ENCODE measurements around the gene GRK5. TPM values are rescaled to one million over a fixed set of nuclear protein-coding genes. Genes with fewer than 3 reads are reported as not detected.

The GRK5 gene
- total RNA-seq, 1 experiment from 2014 or later: 1.2 TPM

DNA sequence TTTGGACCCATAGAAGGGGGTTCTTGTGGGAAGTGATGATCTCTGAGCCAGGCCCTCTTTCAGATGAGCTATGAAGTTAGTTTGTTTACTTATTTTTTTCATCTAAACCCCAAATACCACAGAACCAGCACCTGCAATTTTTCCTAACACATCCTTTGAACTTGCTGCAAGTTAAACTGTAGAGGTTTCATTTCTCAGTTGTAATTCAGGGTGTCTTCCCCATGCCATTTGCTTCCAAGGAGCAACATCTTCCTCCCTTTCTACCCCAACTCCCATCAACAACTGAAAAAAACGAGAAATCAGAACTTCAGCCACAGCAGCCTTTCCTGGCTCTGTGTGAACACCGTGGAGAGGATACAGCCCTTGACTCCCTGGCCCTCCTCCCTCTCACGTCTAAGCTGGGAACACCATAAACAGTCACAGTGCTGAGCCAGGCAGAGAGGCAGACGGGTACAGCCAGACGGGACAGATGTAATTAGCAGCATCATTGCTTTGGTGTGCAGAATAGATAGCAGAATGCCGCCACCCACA, 271.5 kb downstream of the GRK5 start:
- Histone ChIP-seq H3K4me2 (ENCODE audit: insufficient read depth, insufficient read length, low read length) (no peak overlapping the region), H2BK12ac (ENCODE audit: insufficient read length, low read depth, low read length) (no peak overlapping the region), H2BK5ac (ENCODE audit: insufficient read length, low read length) (no peak overlapping the region), H3K56ac (ENCODE audit: insufficient read length, low read depth, low read length) (no peak overlapping the region), H3K27ac (ENCODE audit: insufficient read length, low read depth, low read length) (no peak overlapping the region), H2BK20ac (ENCODE audit: low read depth, low read length, poor library complexity, severe bottlenecking) (no peak overlapping the region), H2BK15ac (ENCODE audit: low read depth, low read length) (no peak overlapping the region), H4K91ac (ENCODE audit: insufficient read length, low read depth, low read length) (no peak overlapping the region), H3K4me1 (ENCODE audit: insufficient read depth, low read length) (no peaks in the 10 kb centered on the region; the same call in 1 of the 2 replicates), H2AK5ac (ENCODE audit: insufficient read length, low read length) (no peak overlapping the region), H3K14ac (ENCODE audit: insufficient read depth, low read length) (no peak overlapping the region), H3T11ph (ENCODE audit: low read length) (no peak overlapping the region), H4K8ac (replicated peaks; ENCODE audit: insufficient read length, low read depth, low read length) (no peak overlapping the region), H3K4ac (ENCODE audit: low read depth, low read length) (no peak overlapping the region), H3K18ac (ENCODE audit: insufficient read length, low read depth, low read length) (no peak overlapping the region), H3K9me3 (ENCODE audit: control insufficient read depth, low read depth, low read length) (no peaks in the 10 kb centered on the region), H3K79me1 (ENCODE audit: insufficient read depth, low read depth, low read length, poor library complexity, severe bottlenecking) (no peaks in the 10 kb centered on the region), H3K79me2 (ENCODE audit: insufficient read depth, low read length) (no peaks in the 10 kb centered on the region), H3K23me2 (ENCODE audit: insufficient read length, low read depth, low read length, poor library complexity, severe bottlenecking) (no peaks in the 10 kb centered on the region), H2AFZ (ENCODE audit: low read length) (no peak overlapping the region), H3K27me3 (ENCODE audit: insufficient read depth, low read length) (peaks cover 43% of the 10 kb centered on the region), H3K9ac (ENCODE audit: extremely low read depth, insufficient read length, low read length) (no peak overlapping the region), H2BK120ac (ENCODE audit: low read depth, low read length, poor library complexity, severe bottlenecking) (no peak overlapping the region), H4K20me1 (ENCODE audit: control insufficient read depth, insufficient read depth, insufficient read length) (no peaks in the 10 kb centered on the region), H3K23ac (ENCODE audit: insufficient read length, low read depth, low read length) (no peak overlapping the region), H4K5ac (ENCODE audit: insufficient read length, low read depth, low read length) (no peak overlapping the region)
- H3K4me3 Mint-ChIP-seq: no peak overlapping the region; a peak in 1 of 5 replicates
- TF ChIP-seq, protein P1, sequence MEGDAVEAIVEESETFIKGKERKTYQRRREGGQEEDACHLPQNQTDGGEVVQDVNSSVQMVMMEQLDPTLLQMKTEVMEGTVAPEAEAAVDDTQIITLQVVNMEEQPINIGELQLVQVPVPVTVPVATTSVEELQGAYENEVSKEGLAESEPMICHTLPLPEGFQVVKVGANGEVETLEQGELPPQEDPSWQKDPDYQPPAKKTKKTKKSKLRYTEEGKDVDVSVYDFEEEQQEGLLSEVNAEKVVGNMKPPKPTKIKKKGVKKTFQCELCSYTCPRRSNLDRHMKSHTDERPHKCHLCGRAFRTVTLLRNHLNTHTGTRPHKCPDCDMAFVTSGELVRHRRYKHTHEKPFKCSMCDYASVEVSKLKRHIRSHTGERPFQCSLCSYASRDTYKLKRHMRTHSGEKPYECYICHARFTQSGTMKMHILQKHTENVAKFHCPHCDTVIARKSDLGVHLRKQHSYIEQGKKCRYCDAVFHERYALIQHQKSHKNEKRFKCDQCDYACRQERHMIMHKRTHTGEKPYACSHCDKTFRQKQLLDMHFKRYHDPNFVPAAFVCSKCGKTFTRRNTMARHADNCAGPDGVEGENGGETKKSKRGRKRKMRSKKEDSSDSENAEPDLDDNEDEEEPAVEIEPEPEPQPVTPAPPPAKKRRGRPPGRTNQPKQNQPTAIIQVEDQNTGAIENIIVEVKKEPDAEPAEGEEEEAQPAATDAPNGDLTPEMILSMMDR (conservative IDR thresholded peaks at IDR 0.05): no peak
- H3K27me3 Mint-ChIP-seq (ENCODE audit: low read depth): peaks cover 97% of the 10 kb centered on the region
- no peak overlapping the region for H3K27ac Mint-ChIP-seq
- H3K36me3 Mint-ChIP-seq (ENCODE audit: insufficient read depth in 1 of 3, low read depth in 3 of 3): no peaks in the 10 kb centered on the region; a peak in 1 of 7 replicates
- peaks cover 10 to 24% of the 10 kb centered on the region in 2 experiments for H3K4me1 Mint-ChIP-seq
- H3K9me3 Mint-ChIP-seq: peaks cover 2% of the 10 kb centered on the region in 2 experiments; a peak in 3 of 5 replicates
- no peak for DNase-seq
- no CpG with 5 or more reads among the region's 6 CpGs for WGBS (ENCODE audit: extremely low coverage, insufficient read length, low lambda C conversion rate)

Measured in H9 (cell line).